ENCODE results near the gene ELFN1. TPM values are rescaled to one million over a fixed set of nuclear protein-coding genes. Genes with fewer than 3 reads are reported as not detected.

ELFN1 gene
- total RNA-seq, 1 donor from 2014 or later, result under 0.01 TPM

GRCh38 chr7:1662101-1662500 lies 8.0 kb upstream of the ELFN1 start:
- FAIRE-seq (no peak), DNase-seq (ENCODE audit: low read depth) (no peak)
- no peaks in the 10 kb centered on the region for H3K36me3 ChIP-seq (ENCODE audit: control insufficient read depth, insufficient read depth, low read length)
- TF ChIP-seq, protein P1, sequence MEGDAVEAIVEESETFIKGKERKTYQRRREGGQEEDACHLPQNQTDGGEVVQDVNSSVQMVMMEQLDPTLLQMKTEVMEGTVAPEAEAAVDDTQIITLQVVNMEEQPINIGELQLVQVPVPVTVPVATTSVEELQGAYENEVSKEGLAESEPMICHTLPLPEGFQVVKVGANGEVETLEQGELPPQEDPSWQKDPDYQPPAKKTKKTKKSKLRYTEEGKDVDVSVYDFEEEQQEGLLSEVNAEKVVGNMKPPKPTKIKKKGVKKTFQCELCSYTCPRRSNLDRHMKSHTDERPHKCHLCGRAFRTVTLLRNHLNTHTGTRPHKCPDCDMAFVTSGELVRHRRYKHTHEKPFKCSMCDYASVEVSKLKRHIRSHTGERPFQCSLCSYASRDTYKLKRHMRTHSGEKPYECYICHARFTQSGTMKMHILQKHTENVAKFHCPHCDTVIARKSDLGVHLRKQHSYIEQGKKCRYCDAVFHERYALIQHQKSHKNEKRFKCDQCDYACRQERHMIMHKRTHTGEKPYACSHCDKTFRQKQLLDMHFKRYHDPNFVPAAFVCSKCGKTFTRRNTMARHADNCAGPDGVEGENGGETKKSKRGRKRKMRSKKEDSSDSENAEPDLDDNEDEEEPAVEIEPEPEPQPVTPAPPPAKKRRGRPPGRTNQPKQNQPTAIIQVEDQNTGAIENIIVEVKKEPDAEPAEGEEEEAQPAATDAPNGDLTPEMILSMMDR (IDR thresholded peaks at IDR 0.05; ENCODE audit: insufficient read depth, low read length, severe bottlenecking), result no peak
- H3K27me3 ChIP-seq (ENCODE audit: control insufficient read depth, insufficient read depth, low read length), result peaks cover 20% of the 10 kb centered on the region
- no peak overlapping the region for H3K4me3 ChIP-seq (ENCODE audit: low read depth, low read length)

- Histone ChIP-seq H3K27me3 (ENCODE audit: control insufficient read depth, insufficient read depth, low read length) (peaks cover 20% of the 10 kb centered on the region), H3K4me3 (ENCODE audit: low read depth, low read length) (no peak overlapping the region), H3K36me3 (ENCODE audit: control insufficient read depth, insufficient read depth, low read length) (no peaks in the 10 kb centered on the region)
- DNase-seq (ENCODE audit: low read depth) (no peak), FAIRE-seq (no peak)
- TF ChIP-seq, protein P1 (IDR thresholded peaks at IDR 0.05; ENCODE audit: insufficient read depth, low read length, severe bottlenecking), result no peak
These were observed 7.3 kb upstream of the ELFN1 start for GRCh38 chr7:1662767-1663166.

- Histone ChIP-seq H3K27me3 (ENCODE audit: control insufficient read depth, insufficient read depth, low read length) (peaks cover 20% of the 10 kb centered on the region), H3K4me3 (ENCODE audit: low read depth, low read length) (no peak overlapping the region), H3K36me3 (ENCODE audit: control insufficient read depth, insufficient read depth, low read length) (no peaks in the 10 kb centered on the region)
- FAIRE-seq, result no peak
- TF ChIP-seq, protein P1 (IDR thresholded peaks at IDR 0.05; ENCODE audit: insufficient read depth, low read length, severe bottlenecking), result no peak
- no peak for DNase-seq (ENCODE audit: low read depth)
These were observed 6.9 kb upstream of the ELFN1 start for GRCh38 chr7:1663223-1663622.

DNA sequence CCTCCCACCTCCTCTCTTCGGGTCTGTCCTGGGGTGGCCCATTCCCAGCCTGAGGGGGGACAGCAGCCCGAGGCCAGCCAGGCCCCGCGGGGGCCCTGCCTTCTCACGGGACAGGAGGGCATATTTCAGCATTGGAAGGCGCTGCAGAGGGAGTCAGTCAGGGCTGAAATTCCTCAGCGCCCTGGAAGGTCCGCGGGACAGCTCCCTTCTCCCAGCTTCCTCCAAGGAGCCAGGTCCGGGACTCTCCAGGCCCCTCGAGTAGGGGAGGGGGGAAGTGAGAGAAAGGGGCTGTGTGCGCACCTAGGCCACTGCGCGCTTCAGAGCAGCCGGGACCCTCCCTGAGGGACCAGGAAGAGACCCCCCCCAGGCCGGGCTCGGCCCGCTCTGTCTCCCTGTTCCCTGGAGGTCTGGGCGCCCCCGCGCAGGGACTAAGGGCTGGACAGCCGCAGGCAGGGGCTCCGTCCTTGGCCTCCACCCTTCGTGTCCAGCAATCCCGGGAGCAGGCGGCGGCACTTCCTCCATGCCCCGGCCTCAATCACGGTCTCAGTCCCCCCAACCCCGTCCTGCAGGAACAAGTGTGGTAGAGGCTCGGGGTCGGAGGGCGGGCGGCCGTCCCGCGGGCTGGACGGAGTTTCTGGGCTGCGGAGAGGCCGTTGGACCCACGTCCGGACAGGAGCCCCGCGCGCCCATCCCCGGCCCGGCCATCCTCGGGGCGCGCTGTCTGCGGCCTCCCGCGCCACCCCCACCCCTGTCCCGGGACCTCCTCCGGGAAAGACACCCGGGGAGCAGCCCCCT lies 6.0 kb upstream of the ELFN1 start:
- Histone ChIP-seq H3K27me3 (ENCODE audit: control insufficient read depth, insufficient read depth, low read length) (peaks cover 20% of the 10 kb centered on the region), H3K4me3 (ENCODE audit: low read depth, low read length) (no peak overlapping the region), H3K36me3 (ENCODE audit: control insufficient read depth, insufficient read depth, low read length) (no peaks in the 10 kb centered on the region)
- DNase-seq (ENCODE audit: low read depth) (no peak), FAIRE-seq (no peak)
- TF ChIP-seq, protein P1 (IDR thresholded peaks at IDR 0.05; ENCODE audit: insufficient read depth, low read length, severe bottlenecking), result no peak

DNA sequence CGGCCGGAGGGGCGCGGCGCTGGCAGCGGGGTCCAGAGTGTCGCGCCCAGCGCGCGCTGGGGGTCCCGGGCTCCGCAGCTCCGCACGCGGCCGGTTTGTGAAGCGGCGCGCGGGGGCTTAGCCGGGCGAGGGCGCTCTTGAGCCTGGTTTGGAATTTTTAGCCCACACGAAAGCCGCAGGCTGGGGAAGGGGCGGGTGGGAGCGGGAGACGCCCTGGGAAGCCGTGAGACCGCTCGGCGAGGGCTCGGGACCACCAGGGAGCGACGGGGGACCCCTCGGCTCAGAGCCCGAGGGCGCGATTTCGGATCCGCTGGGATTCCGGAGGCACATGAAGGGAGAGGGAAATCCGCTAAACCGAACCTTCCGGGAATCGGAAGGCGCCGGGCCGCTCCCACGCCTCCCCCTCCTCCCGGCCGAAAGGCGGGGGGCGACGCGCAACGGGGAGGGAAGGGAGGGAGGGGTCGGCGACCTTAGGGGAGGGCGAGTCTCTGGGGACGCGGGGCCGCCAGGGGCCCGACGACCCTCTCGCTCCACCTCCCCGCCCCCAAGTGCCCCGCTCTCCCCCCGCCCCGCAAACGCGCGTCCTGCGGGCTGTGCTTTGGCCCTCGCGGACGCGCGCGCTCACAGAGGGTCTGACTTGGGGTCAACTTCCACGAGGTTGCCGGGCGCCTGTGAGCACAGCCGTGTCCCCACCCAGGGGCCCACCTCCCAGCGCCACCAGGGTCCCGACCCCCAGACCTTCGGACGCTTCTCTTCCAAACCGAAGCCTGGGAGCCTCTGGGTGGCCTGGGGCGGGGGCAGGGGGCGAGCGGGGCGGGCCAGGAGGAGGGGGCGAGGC lies 5.1 kb upstream of the ELFN1 start:
- no peaks in the 10 kb centered on the region for H3K36me3 ChIP-seq (ENCODE audit: control insufficient read depth, insufficient read depth, low read length)
- FAIRE-seq (no peak), DNase-seq (ENCODE audit: low read depth) (peak; percentile 7)
- H3K4me3 ChIP-seq (ENCODE audit: low read depth, low read length), result peak overlapping the region; percentile 25
- TF ChIP-seq, protein P1 (IDR thresholded peaks at IDR 0.05; ENCODE audit: insufficient read depth, low read length, severe bottlenecking), result peak; percentile 77
- peaks cover 20% of the 10 kb centered on the region for H3K27me3 ChIP-seq (ENCODE audit: control insufficient read depth, insufficient read depth, low read length)

Measured in bronchial epithelial cell (primary cell).